Subcutaneous adipose tissue (tissue), 4 donors: ENCODE measurements around the gene OR5A2. TPM values are rescaled to one million over a fixed set of nuclear protein-coding genes. Genes with fewer than 3 reads are reported as not detected.

Experiments
- total RNA-seq, 4 donors: library from RNA; depleted of rRNA; stranded (reverse); fragments of >200 nt; gene quantifications; one replicate each; pipeline ENCODE4 v1.1.0, GENCODE V29; 2016
- TF ChIP-seq, protein P1 (sequence below): fragments of 450-650 bp; IDR thresholded peaks from one replicate; pipeline ENCODE4 v1.5.1; 2016; ENCODE audit warnings: low read depth, mild to moderate bottlenecking, control low read depth, antibody characterized with exemption, moderate library complexity

Gene OR5A2
- total RNA-seq, 4 donors from 2014 or later, result not detected

DNA sequence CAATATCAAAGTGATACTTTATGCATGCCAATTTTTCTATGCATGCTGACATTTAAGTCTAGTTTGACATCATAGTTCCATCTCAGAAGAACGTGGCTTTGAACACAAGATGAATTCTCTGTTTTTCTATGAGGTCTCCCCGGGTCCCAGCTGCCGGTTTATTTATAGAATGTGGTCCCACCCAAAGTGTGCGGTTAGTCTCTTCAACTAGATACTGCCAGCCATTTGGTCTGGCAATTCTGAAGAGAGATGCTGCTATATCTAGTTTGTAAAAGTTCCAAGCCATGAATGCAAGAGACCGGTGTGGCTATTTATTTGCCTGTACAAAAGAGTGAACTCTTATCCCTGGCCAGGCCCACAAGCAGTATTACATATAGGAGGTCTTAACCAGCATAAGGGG lies 9.2 kb downstream of the OR5A2 start:
- TF ChIP-seq, protein P1, sequence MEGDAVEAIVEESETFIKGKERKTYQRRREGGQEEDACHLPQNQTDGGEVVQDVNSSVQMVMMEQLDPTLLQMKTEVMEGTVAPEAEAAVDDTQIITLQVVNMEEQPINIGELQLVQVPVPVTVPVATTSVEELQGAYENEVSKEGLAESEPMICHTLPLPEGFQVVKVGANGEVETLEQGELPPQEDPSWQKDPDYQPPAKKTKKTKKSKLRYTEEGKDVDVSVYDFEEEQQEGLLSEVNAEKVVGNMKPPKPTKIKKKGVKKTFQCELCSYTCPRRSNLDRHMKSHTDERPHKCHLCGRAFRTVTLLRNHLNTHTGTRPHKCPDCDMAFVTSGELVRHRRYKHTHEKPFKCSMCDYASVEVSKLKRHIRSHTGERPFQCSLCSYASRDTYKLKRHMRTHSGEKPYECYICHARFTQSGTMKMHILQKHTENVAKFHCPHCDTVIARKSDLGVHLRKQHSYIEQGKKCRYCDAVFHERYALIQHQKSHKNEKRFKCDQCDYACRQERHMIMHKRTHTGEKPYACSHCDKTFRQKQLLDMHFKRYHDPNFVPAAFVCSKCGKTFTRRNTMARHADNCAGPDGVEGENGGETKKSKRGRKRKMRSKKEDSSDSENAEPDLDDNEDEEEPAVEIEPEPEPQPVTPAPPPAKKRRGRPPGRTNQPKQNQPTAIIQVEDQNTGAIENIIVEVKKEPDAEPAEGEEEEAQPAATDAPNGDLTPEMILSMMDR, result no peak

DNA sequence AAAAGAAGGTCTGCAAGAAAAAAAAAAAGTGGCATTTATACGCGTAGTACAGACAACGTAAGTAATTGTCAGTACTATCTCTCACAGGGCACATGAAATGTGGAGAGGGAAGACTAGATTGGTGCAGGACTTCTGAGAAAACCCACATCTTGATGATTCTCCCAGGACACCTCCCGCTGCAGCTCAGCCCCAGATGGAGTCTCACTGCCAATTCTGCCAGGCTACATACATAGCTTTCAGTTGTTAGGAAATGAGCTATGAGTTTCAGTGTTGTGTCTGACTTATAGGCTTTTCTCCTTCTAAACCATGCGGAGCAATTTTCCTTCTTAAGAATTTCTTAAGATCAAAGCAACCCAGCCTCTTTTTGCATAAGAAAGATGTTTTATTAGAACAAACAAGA lies 9.6 kb downstream of the OR5A2 start:
- TF ChIP-seq, protein P1, result no peak

- TF ChIP-seq, protein P1, result no peak
Measured at GRCh38 chr11:59415111-59415510, 11.1 kb downstream of the OR5A2 start.

DNA sequence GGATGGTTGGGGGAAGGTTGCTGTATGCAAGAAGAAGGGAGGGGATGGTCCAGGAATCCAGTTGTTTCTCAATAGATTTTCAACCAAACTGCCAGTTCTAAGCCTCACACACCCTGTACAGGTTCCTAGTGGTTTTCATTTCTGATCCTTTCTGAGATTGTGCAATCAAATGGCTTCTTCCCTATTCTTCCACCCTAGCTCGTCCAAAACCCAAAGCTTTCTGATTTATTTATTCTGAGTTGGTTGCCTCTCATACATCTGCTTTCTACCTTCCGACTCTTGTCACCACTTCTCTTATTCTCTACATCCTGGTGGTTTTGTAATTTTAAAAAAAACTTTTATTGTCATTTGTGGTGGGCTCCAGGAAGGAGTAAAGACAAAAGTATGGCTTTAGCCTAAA lies 12.6 kb downstream of the OR5A2 start:
- TF ChIP-seq, protein P1, result no peak

- TF ChIP-seq, protein P1, result no peak
Measured at GRCh38 chr11:59403546-59403945, 22.7 kb downstream of the OR5A2 start.

DNA sequence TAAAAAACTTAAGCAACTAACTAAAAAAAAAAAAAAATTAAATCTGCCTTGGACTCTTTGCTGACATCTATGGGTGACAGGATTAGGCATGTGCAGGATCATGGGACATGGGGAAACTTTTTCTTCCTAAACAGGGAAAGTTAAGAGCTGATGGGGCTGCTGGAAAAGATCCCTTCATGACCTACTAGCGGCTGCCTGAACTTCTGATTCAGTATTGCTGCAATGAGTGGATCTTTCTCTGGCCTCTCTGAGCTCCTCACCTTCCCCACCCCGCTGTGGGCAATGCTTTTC lies 25.0 kb downstream of the OR5A2 start:
- TF ChIP-seq, protein P1, result no peak

DNA sequence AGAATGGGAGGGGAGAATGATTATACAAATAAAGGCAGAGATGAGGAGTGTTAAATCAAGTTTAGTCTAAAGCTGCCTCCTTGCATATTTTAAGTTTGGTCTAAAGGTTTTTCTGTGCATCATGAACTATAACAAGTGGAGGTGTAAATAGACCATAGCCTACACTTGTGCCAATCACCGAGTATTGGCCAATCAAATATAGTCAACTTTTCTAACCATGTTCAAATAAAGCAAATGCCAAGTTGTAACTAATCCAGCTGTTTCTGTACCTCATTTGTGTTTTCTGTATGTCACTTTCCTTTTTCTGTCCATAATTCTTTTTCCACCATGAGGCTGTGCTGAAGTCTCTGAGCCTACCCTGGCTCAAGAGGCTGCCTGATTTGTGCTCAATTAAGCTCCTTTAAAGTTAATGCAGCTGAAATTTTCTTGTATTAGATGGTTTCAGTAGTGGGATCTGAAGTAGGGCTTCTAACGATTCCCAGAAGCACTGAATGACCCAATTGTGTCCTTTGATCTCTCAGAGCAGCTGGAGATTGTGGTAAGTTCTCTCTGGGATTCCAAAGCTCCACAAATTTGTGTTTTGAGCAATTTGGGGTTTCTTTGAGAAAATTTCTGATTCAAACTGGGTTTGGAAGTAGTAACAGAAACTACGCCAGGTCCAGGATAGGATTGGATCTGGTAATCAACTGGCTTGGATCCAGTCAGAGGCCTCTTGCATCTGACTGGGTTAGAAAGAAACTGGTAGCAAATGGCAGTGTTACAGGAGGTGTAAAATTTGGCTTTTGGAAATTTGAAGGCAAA lies 25.6 kb downstream of the OR5A2 start:
- TF ChIP-seq, protein P1, result no peak
